ENCODE results near the gene AR.

Gene AR

GRCh38 chrX:67558267-67558666, 14.4 kb downstream of the AR start:
- H3K27me3 ChIP-seq: no peaks in the 10 kb centered on the region
- H3K9me3 ChIP-seq: no peaks in the 10 kb centered on the region
- TF ChIP-seq CTCF (IDR thresholded peaks at IDR 0.05; ENCODE audit: low read depth, low read length): no peak
- no peak for DNase-seq
- H3K36me3 ChIP-seq: no peaks in the 10 kb centered on the region
- no peaks in the 10 kb centered on the region for H3K4me1 ChIP-seq
- no peak overlapping the region for H3K4me3 ChIP-seq (ENCODE audit: low read depth, low read length)

DNA sequence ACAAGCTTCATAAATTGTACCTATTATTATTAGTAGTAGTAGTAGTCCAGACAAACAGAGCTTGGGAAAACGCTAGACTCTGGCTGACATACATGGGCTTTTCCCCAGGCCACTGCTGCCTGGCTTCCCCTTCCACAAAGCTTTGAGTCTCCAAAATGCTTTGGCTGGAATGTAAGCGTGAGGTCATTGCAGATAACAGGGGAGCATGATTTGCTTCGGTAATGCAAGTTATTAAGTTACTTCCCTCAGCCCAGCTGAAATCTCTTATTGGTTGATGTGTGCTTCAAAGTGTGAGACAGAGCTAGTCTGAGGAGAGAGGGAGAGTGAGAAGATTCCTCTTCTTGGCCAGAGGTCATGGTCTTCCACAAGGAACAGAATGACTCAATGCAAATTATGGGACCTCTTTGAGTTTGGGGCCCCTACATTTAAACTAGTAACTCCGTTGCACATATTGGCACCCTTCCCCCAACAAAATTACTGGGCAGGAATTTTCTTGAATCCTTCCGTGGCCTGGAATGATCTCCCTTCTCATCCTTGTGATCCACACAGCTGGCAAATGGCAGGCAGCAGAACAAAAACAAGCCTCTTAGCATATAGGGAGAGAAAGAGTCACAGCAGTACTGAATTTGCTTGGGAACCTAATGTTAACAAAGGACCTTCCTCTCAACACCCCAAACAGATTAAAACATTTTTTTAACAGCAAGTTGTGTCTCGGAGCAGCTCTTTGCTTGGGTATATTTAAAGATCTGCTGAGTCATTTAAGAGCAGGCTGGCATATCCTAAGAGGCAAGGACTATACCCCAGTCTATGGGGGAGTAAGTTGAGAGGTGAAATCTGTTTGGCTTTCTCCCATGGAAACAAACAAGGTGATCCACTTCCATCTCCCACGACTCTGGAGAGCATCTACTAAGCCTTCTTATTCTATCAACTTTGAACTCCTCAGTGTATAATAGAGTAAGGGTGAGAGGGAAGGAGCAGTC, 19.9 kb downstream of the AR start:
- no peak for TF ChIP-seq CTCF (IDR thresholded peaks at IDR 0.05; ENCODE audit: low read depth, low read length)
- H3K27me3 ChIP-seq: no peaks in the 10 kb centered on the region
- no peak for DNase-seq
- H3K4me1 ChIP-seq: no peaks in the 10 kb centered on the region
- no peaks in the 10 kb centered on the region for H3K9me3 ChIP-seq
- no peak overlapping the region for H3K4me3 ChIP-seq (ENCODE audit: low read depth, low read length)
- H3K36me3 ChIP-seq: no peaks in the 10 kb centered on the region

DNA sequence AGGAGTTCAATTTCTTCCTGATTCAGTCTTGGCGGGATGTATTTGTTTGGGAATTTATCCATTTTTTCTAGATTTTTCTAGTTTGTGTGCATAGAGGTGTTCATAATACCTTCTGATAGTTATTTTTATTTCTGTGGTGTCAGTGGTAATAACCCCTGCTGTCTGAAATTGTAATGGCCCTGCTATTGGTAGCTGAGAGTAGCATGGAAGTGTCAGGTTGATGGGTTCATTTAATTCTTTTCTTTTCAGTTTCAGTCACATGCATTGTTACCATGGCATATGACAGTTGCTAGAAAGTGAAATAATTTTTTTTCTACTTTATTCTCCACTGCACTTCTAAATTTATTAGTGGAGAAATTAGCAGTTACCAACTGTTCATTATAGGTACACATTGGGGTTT, 20.7 kb downstream of the AR start:
- DNase-seq: no peak
- Histone ChIP-seq H3K36me3 (no peaks in the 10 kb centered on the region), H3K9me3 (no peaks in the 10 kb centered on the region), H3K27me3 (no peaks in the 10 kb centered on the region), H3K4me1 (no peaks in the 10 kb centered on the region), H3K4me3 (ENCODE audit: low read depth, low read length) (no peak overlapping the region)
- TF ChIP-seq CTCF (IDR thresholded peaks at IDR 0.05; ENCODE audit: low read depth, low read length): no peak

DNA sequence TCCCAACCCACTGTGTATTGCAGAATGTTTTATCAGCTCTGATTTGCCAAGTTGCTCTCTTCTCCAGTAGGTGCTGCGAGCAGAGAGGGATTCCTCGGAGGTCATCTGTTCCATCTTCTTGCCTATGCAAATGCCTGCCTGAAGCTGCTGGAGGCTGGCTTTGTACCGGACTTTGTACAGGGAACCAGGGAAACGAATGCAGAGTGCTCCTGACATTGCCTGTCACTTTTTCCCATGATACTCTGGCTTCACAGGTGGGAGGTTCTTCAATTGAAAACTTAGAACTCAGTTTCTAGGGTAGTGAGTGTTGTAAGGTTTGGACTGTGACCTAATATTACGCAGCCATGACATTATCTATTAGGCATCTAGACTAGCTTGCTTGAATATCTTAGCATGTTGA, 24.9 kb downstream of the AR start:
- no peak for DNase-seq
- Histone ChIP-seq H3K27me3 (no peaks in the 10 kb centered on the region), H3K4me1 (no peaks in the 10 kb centered on the region), H3K36me3 (no peaks in the 10 kb centered on the region), H3K4me3 (ENCODE audit: low read depth, low read length) (no peak overlapping the region), H3K9me3 (no peaks in the 10 kb centered on the region)
- no peak for TF ChIP-seq CTCF (IDR thresholded peaks at IDR 0.05; ENCODE audit: low read depth, low read length)

DNA sequence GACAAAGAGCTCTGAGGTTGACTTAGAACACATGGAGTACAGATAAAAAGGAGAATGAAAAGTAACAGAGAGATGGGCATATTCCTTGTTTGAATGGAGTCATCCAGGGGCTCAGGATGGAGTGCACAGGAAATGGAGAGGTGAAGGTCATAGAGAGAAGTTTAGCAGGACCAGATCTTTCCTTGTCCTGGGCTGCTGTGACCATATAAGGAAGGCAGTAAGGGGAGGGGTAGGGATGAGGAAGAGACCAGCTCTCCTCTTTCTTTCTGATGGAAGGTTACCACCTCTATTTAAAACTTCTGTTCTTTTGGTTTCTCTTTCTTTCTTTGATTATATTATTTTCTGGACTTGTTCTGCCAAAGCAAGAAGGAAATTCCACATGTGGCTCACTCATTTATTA, 27.0 kb downstream of the AR start:
- TF ChIP-seq CTCF (IDR thresholded peaks at IDR 0.05; ENCODE audit: low read depth, low read length): no peak
- DNase-seq: no peak
- H3K27me3 ChIP-seq: no peaks in the 10 kb centered on the region
- H3K36me3 ChIP-seq: no peaks in the 10 kb centered on the region
- H3K4me3 ChIP-seq (ENCODE audit: low read depth, low read length): no peak overlapping the region
- H3K9me3 ChIP-seq: no peaks in the 10 kb centered on the region
- no peaks in the 10 kb centered on the region for H3K4me1 ChIP-seq

GRCh38 chrX:67574696-67575095, 30.9 kb downstream of the AR start:
- no peaks in the 10 kb centered on the region for H3K27me3 ChIP-seq
- no peak for TF ChIP-seq CTCF (IDR thresholded peaks at IDR 0.05; ENCODE audit: low read depth, low read length)
- H3K4me1 ChIP-seq: no peaks in the 10 kb centered on the region
- DNase-seq: no peak
- H3K36me3 ChIP-seq: no peaks in the 10 kb centered on the region
- H3K9me3 ChIP-seq: no peaks in the 10 kb centered on the region
- H3K4me3 ChIP-seq (ENCODE audit: low read depth, low read length): no peak overlapping the region

All from BE2C (cell line).